SK-N-SH (cell line): ENCODE measurements around the gene CPNE7. TPM values are rescaled to one million over a fixed set of nuclear protein-coding genes. Genes with fewer than 3 reads are reported as not detected.

Experiments
- CTCF ChIA-PET: fragments of 300-600, 350-600 bp; formaldehyde crosslinking; extraction: SDS; loops from one replicate; lab custom pipeline; 2021; lab: Yijun Ruan, JAX
- POLR2A ChIA-PET: fragments of 350-600 bp; sonication (Branson Sonifier 250); formaldehyde crosslinking; extraction: SDS; loops from one replicate; lab custom pipeline; 2020; ENCODE audit warnings: antibody characterized with exemption, inconsistent platforms; lab: Yijun Ruan, JAX
- DNase-seq: peaks from one replicate; pipeline ENCODE4 v3.0.0; 2012
- H2AFZ ChIP-seq: fragments of 200-600 bp; sonication (generic); 2 replicates; pipeline ENCODE4 v1.8.1; 2016; ENCODE audit warnings: antibody characterized with exemption, mild to moderate bottlenecking, low read depth
- H3F3A ChIP-seq: fragments of 200-600 bp; sonication (generic); replicated peaks from 2 replicates; pipeline ENCODE3; 2016; ENCODE audit warnings: antibody characterized with exemption, mild to moderate bottlenecking; ENCODE audit not compliant: insufficient read depth
- H3K27ac ChIP-seq, 2 experiments: fragments of 200-500 bp in 1 of 2; fragments of 200-600 bp in 1 of 2; sonication (Bioruptor generic) in 1 of 2; sonication (generic), shearing (Covaris generic) in 1 of 2; 2 replicates each; pipeline versions ENCODE4 v1.5.1 to v1.6.1; 2014 to 2016; ENCODE audit warnings: low read depth in 2 of 2, inconsistent platforms in 1 of 2, low read length in 1 of 2, mild to moderate bottlenecking in 1 of 2, mixed read lengths in 1 of 2
- H3K27me3 ChIP-seq: fragments of 200-600 bp; sonication (generic), shearing (Covaris generic); 2 replicates; pipeline ENCODE4 v1.6.1; 2016; ENCODE audit warnings: mixed run types; ENCODE audit not compliant: insufficient read depth
- H3K36me3 ChIP-seq, 2 experiments: fragments of 200-500 bp in 1 of 2; fragments of 200-600 bp in 1 of 2; sonication (Bioruptor generic) in 1 of 2; sonication (generic) in 1 of 2; replicated peaks in 1 of 2; 2 replicates each; pipeline versions ENCODE3 to v1.5.1; 2014 to 2016; ENCODE audit warnings: low read length in 1 of 2, mild to moderate bottlenecking in 1 of 2; ENCODE audit not compliant: insufficient read depth in 2 of 2, control insufficient read depth in 1 of 2
- H3K4me1 ChIP-seq, 2 experiments: fragments of 200-500 bp in 1 of 2; fragments of 200-600 bp in 1 of 2; sonication (Bioruptor generic) in 1 of 2; sonication (generic), shearing (Covaris generic) in 1 of 2; 2 replicates each; pipeline versions ENCODE4 v1.5.1 to v1.6.1; 2014 to 2016; ENCODE audit warnings: low read depth in 1 of 2, low read length in 1 of 2, mixed run types in 1 of 2; ENCODE audit not compliant: insufficient read depth in 2 of 2, control insufficient read depth in 1 of 2
- H3K4me2 ChIP-seq: fragments of 200-600 bp; sonication (generic), shearing (Covaris generic); 2 replicates; pipeline ENCODE4 v1.6.1; 2017; ENCODE audit warnings: mixed run types
- H3K4me3 ChIP-seq, 2 experiments: fragments of 200-500 bp in 1 of 2; fragments of 200-600 bp in 1 of 2; sonication (Bioruptor generic) in 1 of 2; sonication (generic), shearing (Covaris generic) in 1 of 2; 2 replicates each; pipeline versions ENCODE4 v1.5.1 to v1.8.1; 2014 to 2016; ENCODE audit warnings: low read depth in 2 of 2, inconsistent platforms in 1 of 2, low read length in 1 of 2, mild to moderate bottlenecking in 1 of 2, mixed read lengths in 1 of 2, moderate library complexity in 1 of 2
- H3K79me2 ChIP-seq: fragments of 200-600 bp; sonication (generic); 2 replicates; pipeline ENCODE4 v1.8.1; 2017; ENCODE audit warnings: mild to moderate bottlenecking; ENCODE audit not compliant: insufficient read depth
- H3K9ac ChIP-seq: fragments of 200-600 bp; sonication (generic); 2 replicates; pipeline ENCODE4 v1.6.1; 2017; ENCODE audit warnings: mixed run types
- H3K9me2 ChIP-seq: fragments of 200-600 bp; sonication (generic); 2 replicates; pipeline ENCODE4 v1.6.1; 2017; ENCODE audit warnings: mixed run types
- H3K9me3 ChIP-seq: fragments of 200-600 bp; sonication (generic); 2 replicates; pipeline ENCODE4 v1.6.1; 2017; ENCODE audit warnings: mixed run types, mild to moderate bottlenecking, moderate library complexity
- H4K20me1 ChIP-seq: fragments of 200-600 bp; sonication (generic); 2 replicates; pipeline ENCODE4 v1.6.1; 2017; ENCODE audit warnings: mild to moderate bottlenecking, mixed run types; ENCODE audit not compliant: insufficient read depth
- EP300 ChIP-seq, 2 experiments: IDR thresholded peaks; 2 replicates each; pipeline versions ENCODE4 v1.4.0 to v1.6.1; 2012; ENCODE audit warnings: borderline replicate concordance in 1 of 2, low read depth in 1 of 2, low read length in 1 of 2
- EZH2phosphoT487 ChIP-seq: fragments of 200-600 bp; sonication (generic); IDR thresholded peaks from 2 replicates; pipeline ENCODE4 v1.6.1; 2017; ENCODE audit warnings: low read depth, mixed run types, mild to moderate bottlenecking, antibody characterized with exemption, moderate library complexity, borderline replicate concordance
- FOXJ3 ChIP-seq: sonication (generic); formaldehyde crosslinking; IDR thresholded peaks from 2 replicates; pipeline ENCODE4 v1.5.1; 2020; ENCODE audit warnings: mild to moderate bottlenecking, missing genetic modification reagents
- FOXM1 ChIP-seq: IDR thresholded peaks from 2 replicates; pipeline ENCODE4 v1.4.0; 2012; ENCODE audit warnings: low read depth, mild to moderate bottlenecking
- GATA2 ChIP-seq: sonication (generic); formaldehyde crosslinking; IDR thresholded peaks from 2 replicates; pipeline ENCODE4 v1.5.0; 2020; ENCODE audit warnings: mild to moderate bottlenecking, missing genetic modification reagents
- JUND ChIP-seq: IDR thresholded peaks from 2 replicates; pipeline ENCODE4 v1.4.0; 2012
- MEF2A ChIP-seq: IDR thresholded peaks from 2 replicates; pipeline ENCODE4 v1.4.0; 2012; ENCODE audit warnings: low read depth, borderline replicate concordance
- MXI1 ChIP-seq: IDR thresholded peaks from 2 replicates; pipeline ENCODE4 v1.6.1; 2012; ENCODE audit warnings: mild to moderate bottlenecking, low read depth, low read length, improper control_type of control experiment
- NRF1 ChIP-seq: IDR thresholded peaks from 2 replicates; pipeline ENCODE4 v1.6.1; 2012; ENCODE audit warnings: low read depth, mild to moderate bottlenecking, low read length
- POLR2AphosphoS5 ChIP-seq: IDR thresholded peaks from 2 replicates; pipeline ENCODE4 v1.6.1; 2012; ENCODE audit warnings: low read depth, low read length
- RFX5 ChIP-seq: IDR thresholded peaks from 2 replicates; pipeline ENCODE4 v1.6.1; 2012; ENCODE audit warnings: mild to moderate bottlenecking, improper control_type of control experiment, low read length
- SIN3A ChIP-seq: IDR thresholded peaks from 2 replicates; pipeline ENCODE4 v1.6.1; 2012; ENCODE audit warnings: low read depth, mild to moderate bottlenecking, low read length, moderate library complexity, borderline replicate concordance
- SMC3 ChIP-seq: IDR thresholded peaks from 2 replicates; pipeline ENCODE4 v1.6.1; 2012; ENCODE audit warnings: low read depth, low read length, improper control_type of control experiment
- TCF12 ChIP-seq: IDR thresholded peaks from 2 replicates; pipeline ENCODE4 v1.4.0; 2012
- WGBS: methylation state at CpG from one replicate; pipeline ENCODE4 v1.1.6; 2017; ENCODE audit warnings: low lambda C conversion rate; 5-methylcytosine and 5-hydroxymethylcytosine counted together
- polyA plus RNA-seq, 3 experiments: library from polyadenylated mRNA; depleted of rRNA; stranded (reverse); fragments of >200 nt; gene quantifications; 2 replicates each; pipeline ENCODE4 v1.2.3, GENCODE V29; 2012
- TF ChIP-seq, protein P1 (sequence below): IDR thresholded peaks from 2 replicates; pipeline ENCODE4 v1.6.1; 2012; ENCODE audit warnings: mild to moderate bottlenecking, low read depth, low read length, moderate library complexity
- TF ChIP-seq, protein P2 (sequence below): IDR thresholded peaks from 2 replicates; pipeline ENCODE4; 2012

CPNE7 gene
- polyA plus RNA-seq, 1 of the 3 experiments (the other 2 are of a cell fraction), result 3.9 TPM

DNA sequence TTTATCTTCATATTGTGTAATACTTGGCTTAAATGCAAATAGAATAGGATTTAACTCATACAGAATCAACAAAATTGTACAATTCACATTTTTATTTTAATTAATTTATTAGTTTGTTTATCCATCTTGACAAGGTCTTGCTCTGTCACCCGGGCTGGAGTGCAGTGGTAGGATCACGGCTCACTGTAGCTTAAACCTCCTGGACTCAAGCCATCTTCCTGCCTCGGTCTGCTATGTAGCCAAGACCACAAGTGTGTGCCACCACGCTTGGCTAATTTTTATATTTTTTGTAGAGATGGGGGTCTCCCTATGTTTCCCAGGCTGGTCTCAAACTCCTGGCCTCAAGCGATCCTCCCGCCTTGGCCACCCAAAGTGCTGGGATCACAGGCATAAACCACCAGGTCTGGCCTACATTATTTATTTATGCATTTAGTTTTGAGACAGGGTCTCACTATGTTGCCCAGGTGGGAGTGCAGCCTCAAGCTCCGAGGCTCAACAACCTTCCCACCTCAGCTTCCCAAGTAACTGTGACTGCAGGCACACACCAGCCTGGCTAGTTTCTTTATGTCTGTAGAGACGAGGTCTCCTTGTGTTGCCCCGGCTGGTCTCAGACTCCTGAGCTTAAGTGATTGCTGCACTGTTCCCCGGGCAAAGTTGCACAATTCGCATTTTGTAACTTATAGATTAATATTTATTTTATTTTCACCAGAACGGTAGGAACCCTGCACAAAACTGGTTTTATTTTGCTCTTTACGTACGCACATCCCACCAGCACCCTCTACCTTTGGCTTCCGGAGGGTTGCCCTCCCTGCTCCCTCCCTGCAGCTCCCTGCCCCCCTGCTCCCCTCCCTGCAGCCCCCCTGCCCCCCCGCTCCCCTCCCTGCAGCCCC, 42.8 kb downstream of the CPNE7 start:
- Histone ChIP-seq H3K4me1 (no peaks in the 10 kb centered on the region; a peak in 1 of 4 replicates), H3K4me2 (no peak overlapping the region), H3K27me3 (no peaks in the 10 kb centered on the region), H2AFZ (no peak overlapping the region), H3K9ac (no peak overlapping the region), H3K79me2 (no peaks in the 10 kb centered on the region), H3K9me3 (no peaks in the 10 kb centered on the region), H3F3A (peaks cover 6% of the 10 kb centered on the region), H3K27ac (no peak overlapping the region), H3K4me3 (no peak overlapping the region), H3K36me3 (no peaks in the 10 kb centered on the region), H4K20me1 (no peaks in the 10 kb centered on the region), H3K9me2 (no peaks in the 10 kb centered on the region)
- ChIA-PET POLR2A (no interaction called here), CTCF (interaction anchor here (0.9 to 1.0 kb wide), 2 partner anchors 16 to 22 kb away, joined by 3 read pairs; no protein-coding TSS in a partner anchor)
- TF ChIP-seq MEF2A (no peak), EZH2phosphoT487 (no peak), EP300 (IDR thresholded peaks at IDR 0.05; ENCODE audit: borderline replicate concordance in 1 of 2, low read depth in 1 of 2, low read length in 1 of 2) (no peak), GATA2 (CRISPR knock-in tag) (no peak)
- DNase-seq, result no peak
- WGBS, result 50% methylated on average over 16 of the region's 16 CpGs

DNA sequence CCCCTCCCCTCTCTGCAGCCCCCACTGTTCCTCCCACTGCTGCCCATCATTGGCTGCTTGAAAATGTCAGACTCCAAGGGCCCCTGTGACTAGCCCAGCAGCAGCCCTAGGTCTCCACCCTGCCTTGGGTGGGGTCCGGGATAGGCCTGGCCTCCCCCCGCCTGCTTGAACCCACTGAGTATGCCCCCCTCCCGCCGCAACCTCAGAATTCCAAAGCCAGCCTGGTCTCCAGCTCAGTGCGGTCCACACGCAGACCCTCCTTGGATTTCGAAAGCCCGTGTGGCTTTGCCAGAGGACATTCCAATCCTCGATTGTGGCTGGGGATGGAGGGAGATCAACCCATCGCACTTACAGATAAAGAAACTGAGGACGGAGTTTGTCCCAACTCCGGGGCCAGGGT, 44.3 kb downstream of the CPNE7 start:
- Histone ChIP-seq H4K20me1 (no peaks in the 10 kb centered on the region), H3K79me2 (no peaks in the 10 kb centered on the region), H2AFZ (no peak overlapping the region), H3K4me1 (no peaks in the 10 kb centered on the region; a peak in 1 of 4 replicates), H3K9me2 (no peaks in the 10 kb centered on the region), H3K4me3 (no peak overlapping the region), H3K36me3 (no peaks in the 10 kb centered on the region), H3K27ac (no peak overlapping the region), H3K9me3 (no peaks in the 10 kb centered on the region), H3K9ac (no peak overlapping the region), H3K4me2 (no peak overlapping the region), H3K27me3 (no peaks in the 10 kb centered on the region), H3F3A (peaks cover 6% of the 10 kb centered on the region)
- 83% methylated on average over 9 of the region's 12 CpGs for WGBS
- POLR2A ChIA-PET, result no interaction called here
- DNase-seq, result no peak
- TF ChIP-seq MXI1 (no peak), EZH2phosphoT487 (no peak), TCF12 (no peak), RFX5 (no peak), FOXJ3 (no peak), FOXM1 (no peak)
- CTCF ChIA-PET, result interaction anchor here (0.6 to 1.5 kb wide), 2 partner anchors 9 to 22 kb away, joined by 3 to 4 read pairs; no protein-coding TSS in a partner anchor

DNA sequence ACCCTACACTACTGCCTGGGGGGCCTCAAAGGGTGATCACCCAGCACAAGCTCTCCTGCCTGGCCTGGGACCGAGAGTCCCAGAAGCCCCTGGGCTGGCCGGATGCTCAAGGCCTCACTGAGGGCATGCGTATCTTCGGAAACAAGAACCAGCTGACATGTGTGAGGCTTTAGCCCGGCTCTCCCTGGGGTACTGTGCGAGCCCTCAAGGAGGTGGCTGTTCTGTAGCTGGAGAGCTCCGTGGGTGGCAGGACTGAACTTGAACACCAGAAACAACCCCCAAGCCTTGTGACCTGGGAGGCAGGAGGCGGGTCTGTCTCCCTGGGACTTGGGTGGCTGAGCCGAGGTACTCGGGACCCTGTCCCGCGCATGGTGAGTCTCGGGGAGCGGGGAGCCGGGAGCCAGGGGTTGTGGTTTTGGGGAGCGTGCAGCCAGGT, 44.9 kb downstream of the CPNE7 start:
- H3F3A ChIP-seq, result peaks cover 6% of the 10 kb centered on the region
- H3K79me2 ChIP-seq, result no peaks in the 10 kb centered on the region
- H2AFZ ChIP-seq, result no peak overlapping the region
- CTCF ChIA-PET, result interaction anchor here (0.6 to 1.5 kb wide), 2 partner anchors 9 to 21 kb away, joined by 3 to 4 read pairs; no protein-coding TSS in a partner anchor
- WGBS, result 83% methylated on average over 9 of the region's 16 CpGs
- no peaks in the 10 kb centered on the region; a peak in 1 of 4 replicates for H3K4me1 ChIP-seq
- H4K20me1 ChIP-seq, result no peaks in the 10 kb centered on the region
- H3K36me3 ChIP-seq, result no peaks in the 10 kb centered on the region
- TF ChIP-seq SMC3 (no peak), GATA2 (CRISPR knock-in tag) (no peak), JUND (no peak), EZH2phosphoT487 (no peak), NRF1 (no peak), SIN3A (no peak), RFX5 (no peak), POLR2AphosphoS5 (no peak), FOXJ3 (no peak)
- TF ChIP-seq, protein P1, sequence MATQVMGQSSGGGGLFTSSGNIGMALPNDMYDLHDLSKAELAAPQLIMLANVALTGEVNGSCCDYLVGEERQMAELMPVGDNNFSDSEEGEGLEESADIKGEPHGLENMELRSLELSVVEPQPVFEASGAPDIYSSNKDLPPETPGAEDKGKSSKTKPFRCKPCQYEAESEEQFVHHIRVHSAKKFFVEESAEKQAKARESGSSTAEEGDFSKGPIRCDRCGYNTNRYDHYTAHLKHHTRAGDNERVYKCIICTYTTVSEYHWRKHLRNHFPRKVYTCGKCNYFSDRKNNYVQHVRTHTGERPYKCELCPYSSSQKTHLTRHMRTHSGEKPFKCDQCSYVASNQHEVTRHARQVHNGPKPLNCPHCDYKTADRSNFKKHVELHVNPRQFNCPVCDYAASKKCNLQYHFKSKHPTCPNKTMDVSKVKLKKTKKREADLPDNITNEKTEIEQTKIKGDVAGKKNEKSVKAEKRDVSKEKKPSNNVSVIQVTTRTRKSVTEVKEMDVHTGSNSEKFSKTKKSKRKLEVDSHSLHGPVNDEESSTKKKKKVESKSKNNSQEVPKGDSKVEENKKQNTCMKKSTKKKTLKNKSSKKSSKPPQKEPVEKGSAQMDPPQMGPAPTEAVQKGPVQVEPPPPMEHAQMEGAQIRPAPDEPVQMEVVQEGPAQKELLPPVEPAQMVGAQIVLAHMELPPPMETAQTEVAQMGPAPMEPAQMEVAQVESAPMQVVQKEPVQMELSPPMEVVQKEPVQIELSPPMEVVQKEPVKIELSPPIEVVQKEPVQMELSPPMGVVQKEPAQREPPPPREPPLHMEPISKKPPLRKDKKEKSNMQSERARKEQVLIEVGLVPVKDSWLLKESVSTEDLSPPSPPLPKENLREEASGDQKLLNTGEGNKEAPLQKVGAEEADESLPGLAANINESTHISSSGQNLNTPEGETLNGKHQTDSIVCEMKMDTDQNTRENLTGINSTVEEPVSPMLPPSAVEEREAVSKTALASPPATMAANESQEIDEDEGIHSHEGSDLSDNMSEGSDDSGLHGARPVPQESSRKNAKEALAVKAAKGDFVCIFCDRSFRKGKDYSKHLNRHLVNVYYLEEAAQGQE, result no peak
- TF ChIP-seq, protein P2, sequence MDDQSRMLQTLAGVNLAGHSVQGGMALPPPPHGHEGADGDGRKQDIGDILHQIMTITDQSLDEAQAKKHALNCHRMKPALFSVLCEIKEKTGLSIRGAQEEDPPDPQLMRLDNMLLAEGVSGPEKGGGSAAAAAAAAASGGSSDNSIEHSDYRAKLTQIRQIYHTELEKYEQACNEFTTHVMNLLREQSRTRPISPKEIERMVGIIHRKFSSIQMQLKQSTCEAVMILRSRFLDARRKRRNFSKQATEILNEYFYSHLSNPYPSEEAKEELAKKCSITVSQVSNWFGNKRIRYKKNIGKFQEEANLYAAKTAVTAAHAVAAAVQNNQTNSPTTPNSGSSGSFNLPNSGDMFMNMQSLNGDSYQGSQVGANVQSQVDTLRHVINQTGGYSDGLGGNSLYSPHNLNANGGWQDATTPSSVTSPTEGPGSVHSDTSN, result no peak
- TF ChIP-seq, all 33 proteins: peak for 0
- no peak for DNase-seq
- no peak overlapping the region for H3K27ac ChIP-seq
- no peak overlapping the region for H3K4me3 ChIP-seq
- H3K9ac ChIP-seq, result no peak overlapping the region
- no peaks in the 10 kb centered on the region for H3K9me3 ChIP-seq
- H3K4me2 ChIP-seq, result no peak overlapping the region
- no peaks in the 10 kb centered on the region for H3K9me2 ChIP-seq
- POLR2A ChIA-PET, result no interaction called here
- no peaks in the 10 kb centered on the region for H3K27me3 ChIP-seq
